GM10266 (cell line): ENCODE data around the gene ATAD2B.

ENCODE experiments used
- DNase-seq: peaks from one replicate; pipeline ENCODE4 v3.0.0; 2012; ENCODE audit errors: extremely low spot score
- TF ChIP-seq, protein P1 (sequence below): IDR thresholded peaks from 2 replicates; pipeline ENCODE4 v1.5.1; 2012; ENCODE audit warnings: mild to moderate bottlenecking, low read depth; ENCODE audit not compliant: control insufficient read depth, insufficient read depth; ENCODE audit errors: missing control alignments

ATAD2B gene

DNA sequence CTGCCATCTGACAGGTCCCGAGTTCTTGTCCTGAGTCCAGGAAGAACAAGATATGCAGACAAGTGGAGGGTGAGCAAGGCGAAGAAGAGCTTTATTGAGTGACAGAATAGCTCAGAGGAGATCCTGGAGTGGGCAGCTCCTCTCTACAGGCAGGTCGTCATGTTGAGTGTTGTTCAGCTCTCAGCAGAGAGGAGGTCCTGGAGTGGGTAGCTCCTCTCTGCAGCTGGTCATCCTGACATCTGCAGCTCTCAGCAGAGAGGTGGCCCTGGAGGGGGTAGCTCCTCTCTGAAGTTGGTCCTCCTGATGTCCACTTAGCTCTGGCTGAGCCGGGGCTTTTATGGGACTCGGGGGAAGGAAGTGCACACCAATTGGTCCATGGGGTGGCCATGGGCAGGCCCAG lies 90.4 kb downstream of the ATAD2B start:
- TF ChIP-seq, protein P1, sequence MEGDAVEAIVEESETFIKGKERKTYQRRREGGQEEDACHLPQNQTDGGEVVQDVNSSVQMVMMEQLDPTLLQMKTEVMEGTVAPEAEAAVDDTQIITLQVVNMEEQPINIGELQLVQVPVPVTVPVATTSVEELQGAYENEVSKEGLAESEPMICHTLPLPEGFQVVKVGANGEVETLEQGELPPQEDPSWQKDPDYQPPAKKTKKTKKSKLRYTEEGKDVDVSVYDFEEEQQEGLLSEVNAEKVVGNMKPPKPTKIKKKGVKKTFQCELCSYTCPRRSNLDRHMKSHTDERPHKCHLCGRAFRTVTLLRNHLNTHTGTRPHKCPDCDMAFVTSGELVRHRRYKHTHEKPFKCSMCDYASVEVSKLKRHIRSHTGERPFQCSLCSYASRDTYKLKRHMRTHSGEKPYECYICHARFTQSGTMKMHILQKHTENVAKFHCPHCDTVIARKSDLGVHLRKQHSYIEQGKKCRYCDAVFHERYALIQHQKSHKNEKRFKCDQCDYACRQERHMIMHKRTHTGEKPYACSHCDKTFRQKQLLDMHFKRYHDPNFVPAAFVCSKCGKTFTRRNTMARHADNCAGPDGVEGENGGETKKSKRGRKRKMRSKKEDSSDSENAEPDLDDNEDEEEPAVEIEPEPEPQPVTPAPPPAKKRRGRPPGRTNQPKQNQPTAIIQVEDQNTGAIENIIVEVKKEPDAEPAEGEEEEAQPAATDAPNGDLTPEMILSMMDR = no peak
- DNase-seq = no peak

DNA sequence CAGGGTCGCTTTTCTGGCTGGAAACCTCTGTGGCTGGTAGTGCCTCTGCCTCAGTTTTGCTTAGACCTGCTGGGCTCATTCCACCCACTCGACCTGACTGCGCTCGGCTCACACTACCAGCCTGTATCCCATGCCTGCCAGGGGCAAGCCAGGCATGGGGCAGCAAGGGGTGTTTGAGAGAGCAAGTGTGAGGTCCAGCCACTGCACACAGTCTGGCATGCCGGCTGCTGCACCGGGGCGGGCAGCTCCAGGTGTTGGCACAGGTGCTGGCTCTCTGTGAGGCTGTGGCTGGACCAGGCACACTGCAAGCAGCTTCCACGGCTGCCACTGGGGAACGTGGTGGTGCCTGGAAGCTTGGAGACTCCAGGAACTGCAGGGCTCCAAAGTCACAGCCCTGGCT lies 90.9 kb downstream of the ATAD2B start:
- no peak for DNase-seq
- TF ChIP-seq, protein P1 = no peak

DNA sequence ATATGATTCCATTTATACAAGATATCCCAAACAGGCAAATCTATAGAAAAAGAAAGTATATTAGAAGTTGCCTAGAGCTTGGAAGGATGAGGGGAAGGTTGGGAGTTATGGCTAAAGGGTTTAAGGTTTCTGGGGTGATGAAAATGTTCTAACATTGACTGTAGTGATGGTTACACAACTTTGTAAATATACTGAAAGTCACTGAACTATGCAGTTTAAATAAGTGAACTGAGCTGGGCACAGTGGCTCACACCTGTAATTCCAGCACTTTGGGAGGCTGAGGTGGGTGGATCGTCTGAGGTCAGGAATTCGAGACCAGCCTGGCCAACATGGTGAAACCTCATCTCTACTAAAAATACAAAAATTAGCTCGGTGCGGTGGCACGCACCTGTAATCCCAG lies 91.5 kb downstream of the ATAD2B start:
- TF ChIP-seq, protein P1 = no peak
- no peak for DNase-seq

DNA sequence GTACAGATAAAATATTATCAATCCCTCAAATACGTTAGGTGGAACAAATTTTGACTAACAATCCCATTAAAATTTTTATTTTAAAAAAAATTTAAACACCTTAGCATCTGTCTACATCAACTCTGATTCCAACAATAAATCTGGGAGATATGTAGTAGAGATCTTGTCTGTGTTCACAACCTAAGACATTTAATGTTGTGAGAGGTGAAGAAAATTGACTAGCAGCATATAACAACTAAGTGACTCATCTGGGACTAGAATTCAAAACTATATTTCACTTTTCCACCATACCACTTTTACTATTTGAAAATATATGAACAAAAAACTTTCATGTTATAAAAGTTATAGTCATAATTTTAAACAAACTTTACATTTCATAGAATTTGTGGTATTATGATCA lies 97.9 kb downstream of the ATAD2B start:
- DNase-seq = no peak
- TF ChIP-seq, protein P1 = no peak

DNA sequence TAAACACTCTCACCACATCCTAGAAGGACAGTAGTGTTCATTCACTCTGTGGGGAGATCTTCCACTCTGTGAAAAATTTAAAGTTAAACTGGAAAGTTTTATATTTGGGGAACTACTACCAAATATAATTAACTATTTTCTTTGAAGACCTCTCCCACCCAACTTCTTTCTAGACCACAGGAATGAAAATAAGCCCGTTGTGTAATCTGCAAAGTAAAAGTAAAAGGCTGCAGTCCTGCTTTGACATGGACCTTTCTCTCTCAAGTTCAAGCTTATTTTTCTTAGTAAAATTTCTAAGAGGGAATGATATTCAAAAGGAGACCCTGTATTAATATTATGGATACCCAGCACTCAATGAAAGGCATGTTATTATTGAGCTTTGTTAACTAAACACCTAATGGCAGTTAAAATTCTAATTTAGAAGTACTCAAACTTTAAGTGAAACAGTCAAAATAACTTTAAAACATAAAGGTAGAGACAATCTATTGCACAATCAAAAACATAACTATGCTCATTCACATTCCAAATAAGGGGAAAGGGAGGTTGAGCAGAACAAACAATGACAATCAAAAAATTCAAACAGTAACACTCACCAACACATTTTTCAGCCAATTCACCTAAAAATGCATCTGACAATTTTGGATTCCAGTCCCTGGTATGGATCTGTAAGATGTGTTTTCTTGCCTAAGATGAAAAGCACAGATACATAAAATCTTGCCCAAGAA lies 98.5 kb downstream of the ATAD2B start:
- TF ChIP-seq, protein P1 = no peak
- no peak for DNase-seq

DNA sequence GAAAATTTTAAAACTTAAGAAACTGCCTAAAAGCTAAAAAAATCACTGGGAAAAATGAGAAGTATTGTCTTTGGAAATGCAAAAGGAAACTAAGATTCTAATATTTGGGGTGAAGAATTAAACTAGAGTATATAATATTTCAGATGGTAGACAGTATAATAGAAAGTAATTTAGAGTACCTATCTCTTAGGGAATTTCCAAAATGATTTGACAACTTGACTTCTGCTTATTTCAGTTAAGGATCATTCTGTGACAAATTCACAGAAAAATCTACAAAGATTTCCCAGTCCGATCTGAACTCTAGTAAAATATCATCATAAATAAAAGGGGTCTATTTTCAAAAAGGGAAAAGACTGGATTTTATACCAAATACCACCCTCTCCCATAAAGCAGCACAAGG lies 99.6 kb downstream of the ATAD2B start:
- TF ChIP-seq, protein P1 = no peak
- DNase-seq = no peak

DNA sequence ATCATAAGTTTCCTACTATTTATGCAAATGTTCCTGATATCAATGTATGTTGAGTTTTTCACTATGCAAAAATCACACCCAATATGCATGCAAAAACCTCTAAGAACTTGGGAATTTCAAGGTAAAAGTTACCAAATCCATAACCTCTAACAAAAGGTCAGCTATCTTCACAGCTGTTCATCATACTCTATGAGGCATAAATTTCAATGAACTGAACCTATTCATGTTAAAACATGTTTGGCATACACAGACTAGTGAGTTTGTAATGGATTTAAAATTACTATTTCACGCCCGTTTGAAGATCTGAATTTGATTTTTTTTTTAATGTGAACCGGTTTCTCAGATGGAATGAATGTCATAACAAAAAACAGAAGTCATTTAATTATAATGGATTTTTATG lies 100.2 kb downstream of the ATAD2B start:
- DNase-seq = no peak

More for the DNA sequence above, 100.2 kb downstream of the ATAD2B start:
- TF ChIP-seq, protein P1 = no peak
